GM12864 (cell line): ENCODE measurements around the gene PLD5.

Experiments used
- DNase-seq: peaks from one replicate; pipeline ENCODE4 v3.0.0-alpha.2; 2011; ENCODE audit warnings: low read depth
- H3K4me3 ChIP-seq: 2 replicates; pipeline ENCODE4 v1.5.1; 2011; ENCODE audit warnings: mild to moderate bottlenecking, low read depth, low read length, control low read depth
- CTCF ChIP-seq: IDR thresholded peaks from 2 replicates; pipeline ENCODE4 v1.5.1; 2011; ENCODE audit warnings: low read depth, mild to moderate bottlenecking, moderate library complexity, low read length, control low read depth, inconsistent platforms; ENCODE audit errors: missing control alignments

Gene PLD5

DNA sequence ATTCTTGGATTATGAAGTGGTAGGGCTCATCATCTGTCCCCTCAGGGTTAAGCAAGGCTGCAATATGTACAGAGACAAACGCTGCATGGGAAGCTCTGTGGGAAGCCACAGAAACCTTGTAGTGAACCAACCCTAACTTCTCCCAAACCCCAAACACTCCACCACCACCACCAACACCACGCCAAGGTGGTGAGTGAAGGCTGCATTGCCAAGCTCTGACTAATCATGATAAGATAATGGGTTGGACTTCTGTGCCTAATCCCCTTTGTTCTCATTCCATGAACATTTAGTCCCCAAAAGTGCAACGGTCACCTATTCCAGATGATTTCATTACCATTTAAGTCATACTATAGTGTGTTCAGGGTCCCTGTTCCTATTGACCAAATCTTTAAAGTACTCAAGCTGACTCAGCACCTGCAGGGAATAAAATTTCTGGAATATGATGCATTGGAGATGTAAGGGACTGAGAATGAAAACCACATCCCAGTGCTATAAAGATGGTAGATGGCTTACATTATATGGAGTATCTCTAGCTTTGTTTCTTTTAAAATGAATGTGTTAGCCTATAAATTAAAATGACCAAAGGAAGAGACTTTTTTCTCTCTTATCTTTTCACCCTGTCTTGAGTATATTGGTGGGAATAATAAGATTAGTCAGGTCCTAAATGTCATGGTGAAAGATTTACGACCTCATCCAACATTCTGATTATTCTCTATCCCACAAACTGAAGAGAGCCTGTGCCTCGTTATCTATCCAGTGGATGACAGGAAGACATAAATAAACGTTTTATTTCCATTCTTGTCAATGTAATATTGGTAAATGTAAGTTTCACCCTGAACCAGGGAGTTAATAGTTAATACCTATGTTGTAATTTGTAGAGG lies 22.6 kb upstream of the PLD5 start:
- no peak for TF ChIP-seq CTCF
- no peak for DNase-seq
- H3K4me3 ChIP-seq: no peak overlapping the region

DNA sequence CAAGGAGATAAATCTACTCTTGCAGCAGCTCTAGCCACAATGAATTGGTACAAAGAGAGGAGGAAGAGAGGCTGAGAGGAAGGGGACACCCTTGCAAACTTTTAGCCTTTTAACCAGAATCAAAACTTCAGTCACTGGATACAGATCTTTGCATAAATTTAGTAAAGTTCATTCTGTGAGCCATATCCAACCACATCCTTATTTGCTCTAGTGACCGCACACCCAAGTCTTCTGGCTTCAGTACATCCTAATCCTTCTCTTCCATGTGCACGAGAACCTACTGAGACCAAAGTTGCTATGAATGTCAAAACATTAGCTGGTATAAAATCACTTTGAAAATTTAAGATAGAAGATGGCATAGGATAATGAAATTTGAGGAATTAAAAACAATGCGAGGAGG lies 21.9 kb upstream of the PLD5 start:
- DNase-seq: no peak
- H3K4me3 ChIP-seq: no peak overlapping the region
- no peak for TF ChIP-seq CTCF

GRCh38 chr1:242544071-242544470 lies 19.6 kb upstream of the PLD5 start:
- no peak overlapping the region for H3K4me3 ChIP-seq
- TF ChIP-seq CTCF: no peak
- DNase-seq: no peak

DNA sequence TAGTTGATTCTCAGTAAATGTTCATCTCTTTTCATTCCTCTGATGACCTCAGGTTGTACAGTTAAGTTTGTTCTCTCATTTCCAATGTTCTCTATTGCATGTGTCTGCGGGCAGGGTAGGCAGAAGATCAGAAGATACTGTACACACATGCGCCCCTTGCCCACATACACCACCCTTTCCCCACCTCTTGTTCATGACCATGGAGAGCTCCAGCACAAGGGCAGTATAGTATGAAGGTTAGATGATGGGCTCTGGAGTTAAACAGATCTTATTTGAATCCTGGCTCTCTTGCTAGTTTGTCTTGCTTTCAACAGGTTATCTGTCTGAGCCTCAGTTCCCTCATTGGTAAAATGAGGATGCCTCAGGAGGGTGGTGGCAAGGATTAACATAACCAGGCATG lies 17.8 kb upstream of the PLD5 start:
- DNase-seq: no peak
- TF ChIP-seq CTCF: no peak
- H3K4me3 ChIP-seq: no peak overlapping the region

GRCh38 chr1:242535986-242536385 lies 11.5 kb upstream of the PLD5 start:
- TF ChIP-seq CTCF: no peak
- H3K4me3 ChIP-seq: no peak overlapping the region
- DNase-seq: no peak

- DNase-seq: no peak
- no peak overlapping the region for H3K4me3 ChIP-seq
- TF ChIP-seq CTCF: no peak
These were observed 10.3 kb upstream of the PLD5 start for GRCh38 chr1:242534753-242535152.

GRCh38 chr1:242530761-242531160 lies 6.3 kb upstream of the PLD5 start:
- no peak for TF ChIP-seq CTCF
- no peak for DNase-seq
- no peak overlapping the region for H3K4me3 ChIP-seq
